Kidney epithelial cell (primary cell): Measurements from ENCODE around the gene TRIP11. TPM values are rescaled to one million over a fixed set of nuclear protein-coding genes. Genes with fewer than 3 reads are reported as not detected.

Source experiments
- DNase-seq: peaks from one replicate; pipeline ENCODE4 v3.0.0-alpha.2; 2010; ENCODE audit warnings: low read depth
- H3K27me3 ChIP-seq: 2 replicates; pipeline ENCODE4 v1.6.0; 2011; ENCODE audit warnings: low read length; ENCODE audit not compliant: control insufficient read depth, insufficient read depth
- H3K36me3 ChIP-seq: 2 replicates; pipeline ENCODE4 v1.5.1; 2011; ENCODE audit warnings: low read length; ENCODE audit not compliant: control insufficient read depth, insufficient read depth
- H3K4me3 ChIP-seq: 2 replicates; pipeline ENCODE4 v1.5.1; 2011; ENCODE audit warnings: low read depth, mild to moderate bottlenecking, control low read depth, low read length
- total RNA-seq: library from RNA; depleted of rRNA; stranded (reverse); fragments of >200 nt; gene quantifications from 2 replicates; pipeline ENCODE4 v1.2.3, GENCODE V29; 2015
- TF ChIP-seq, protein P1 (sequence below): IDR thresholded peaks from 2 replicates; pipeline ENCODE4 v1.5.1; 2011; ENCODE audit warnings: mild to moderate bottlenecking, moderate library complexity, low read length, control low read depth, inconsistent platforms; ENCODE audit not compliant: insufficient read depth, poor library complexity, severe bottlenecking

The TRIP11 gene
- total RNA-seq, 1 donor from 2014 or later: 19.4 TPM

DNA sequence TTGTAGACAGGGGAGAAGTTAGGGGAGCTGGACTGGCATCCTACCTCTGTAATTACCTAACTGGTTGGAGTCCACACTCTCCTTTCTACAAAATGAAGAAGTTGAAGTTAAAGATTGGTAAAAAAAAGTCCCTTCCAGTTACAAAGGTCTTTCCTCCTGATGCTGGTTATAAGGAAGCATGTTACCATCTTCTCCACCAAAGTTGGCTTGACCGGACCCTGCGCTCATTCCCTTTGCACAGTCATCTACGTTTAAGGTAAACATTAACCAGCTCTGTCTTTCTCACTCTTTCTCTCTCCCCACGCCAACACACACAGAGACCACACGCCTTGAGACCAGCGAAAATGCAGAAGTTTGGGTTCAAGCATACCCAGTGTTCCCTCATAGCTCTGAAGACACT, 104.3 kb downstream of the TRIP11 start:
- no peak for DNase-seq
- H3K27me3 ChIP-seq: no peaks in the 10 kb centered on the region
- no peak overlapping the region for H3K4me3 ChIP-seq
- no peaks in the 10 kb centered on the region for H3K36me3 ChIP-seq
- TF ChIP-seq, protein P1, sequence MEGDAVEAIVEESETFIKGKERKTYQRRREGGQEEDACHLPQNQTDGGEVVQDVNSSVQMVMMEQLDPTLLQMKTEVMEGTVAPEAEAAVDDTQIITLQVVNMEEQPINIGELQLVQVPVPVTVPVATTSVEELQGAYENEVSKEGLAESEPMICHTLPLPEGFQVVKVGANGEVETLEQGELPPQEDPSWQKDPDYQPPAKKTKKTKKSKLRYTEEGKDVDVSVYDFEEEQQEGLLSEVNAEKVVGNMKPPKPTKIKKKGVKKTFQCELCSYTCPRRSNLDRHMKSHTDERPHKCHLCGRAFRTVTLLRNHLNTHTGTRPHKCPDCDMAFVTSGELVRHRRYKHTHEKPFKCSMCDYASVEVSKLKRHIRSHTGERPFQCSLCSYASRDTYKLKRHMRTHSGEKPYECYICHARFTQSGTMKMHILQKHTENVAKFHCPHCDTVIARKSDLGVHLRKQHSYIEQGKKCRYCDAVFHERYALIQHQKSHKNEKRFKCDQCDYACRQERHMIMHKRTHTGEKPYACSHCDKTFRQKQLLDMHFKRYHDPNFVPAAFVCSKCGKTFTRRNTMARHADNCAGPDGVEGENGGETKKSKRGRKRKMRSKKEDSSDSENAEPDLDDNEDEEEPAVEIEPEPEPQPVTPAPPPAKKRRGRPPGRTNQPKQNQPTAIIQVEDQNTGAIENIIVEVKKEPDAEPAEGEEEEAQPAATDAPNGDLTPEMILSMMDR: no peak

GRCh38 chr14:91934554-91935285, 105.1 kb downstream of the TRIP11 start:
- H3K36me3 ChIP-seq: no peaks in the 10 kb centered on the region

GRCh38 chr14:91931478-91932088, 108.3 kb downstream of the TRIP11 start:
- DNase-seq: no peak
- no peaks in the 10 kb centered on the region for H3K36me3 ChIP-seq
- H3K4me3 ChIP-seq: no peak overlapping the region
- TF ChIP-seq, protein P1: no peak
- no peaks in the 10 kb centered on the region for H3K27me3 ChIP-seq

More at GRCh38 chr14:91934554-91935285, 105.1 kb downstream of the TRIP11 start:
- TF ChIP-seq, protein P1: no peak
- DNase-seq: no peak
- no peak overlapping the region for H3K4me3 ChIP-seq
- no peaks in the 10 kb centered on the region for H3K27me3 ChIP-seq

- no peak for DNase-seq
- H3K36me3 ChIP-seq: no peaks in the 10 kb centered on the region
- no peak overlapping the region for H3K4me3 ChIP-seq
- TF ChIP-seq, protein P1: no peak
- no peaks in the 10 kb centered on the region for H3K27me3 ChIP-seq
Observed at GRCh38 chr14:91929700-91930099, 110.2 kb downstream of the TRIP11 start.

DNA sequence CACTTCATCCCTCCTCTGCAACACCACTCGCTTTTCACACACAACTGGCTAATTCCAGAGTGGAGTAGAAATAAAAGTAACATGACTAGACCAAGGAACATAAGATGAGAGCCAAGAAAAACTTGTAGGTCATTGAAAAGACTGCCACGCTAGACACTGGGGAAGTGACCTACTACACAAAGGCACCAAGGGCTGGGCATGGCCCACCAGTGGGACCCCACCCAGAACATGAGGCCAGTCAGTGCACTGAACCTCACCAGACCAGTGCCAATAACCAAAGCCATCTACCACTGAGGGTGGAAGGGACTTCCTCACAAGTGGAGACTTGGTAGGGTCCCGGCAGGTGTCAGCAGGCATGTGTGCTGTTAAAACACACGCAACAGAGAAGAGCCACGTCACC, 112.1 kb downstream of the TRIP11 start:
- Histone ChIP-seq H3K4me3 (no peak overlapping the region), H3K27me3 (no peaks in the 10 kb centered on the region), H3K36me3 (no peaks in the 10 kb centered on the region)
- TF ChIP-seq, protein P1: no peak
- DNase-seq: no peak

DNA sequence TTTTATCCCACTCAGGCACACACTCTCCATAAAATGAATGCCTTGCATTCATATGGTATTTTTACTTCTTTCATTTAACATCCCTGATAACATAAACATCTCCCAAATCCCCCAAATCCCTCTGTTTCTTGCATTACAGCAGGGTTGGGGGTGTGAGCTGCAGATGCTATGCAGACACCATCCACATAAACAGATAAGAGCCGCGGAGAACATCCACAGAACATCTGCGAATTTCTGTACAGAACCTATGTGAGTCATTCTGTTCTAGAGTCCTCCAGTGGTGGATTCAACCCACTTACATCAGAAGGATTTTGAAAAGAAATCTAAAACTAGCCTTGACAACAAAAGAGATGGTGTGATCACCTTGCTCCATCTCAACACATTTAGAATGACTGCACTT, 112.7 kb downstream of the TRIP11 start:
- H3K36me3 ChIP-seq: no peaks in the 10 kb centered on the region
- no peak overlapping the region for H3K4me3 ChIP-seq
- H3K27me3 ChIP-seq: no peaks in the 10 kb centered on the region
- TF ChIP-seq, protein P1: no peak
- DNase-seq: no peak
